NCI-H2029 treated with DMSO at 0.1 percent for 48 hours (cell line): ENCODE data around the gene ADGRV1.

Source experiments
- DNase-seq: peaks from one replicate; lab custom pipeline; 2025; lab: John Stamatoyannopoulos, UW

Gene ADGRV1

DNA sequence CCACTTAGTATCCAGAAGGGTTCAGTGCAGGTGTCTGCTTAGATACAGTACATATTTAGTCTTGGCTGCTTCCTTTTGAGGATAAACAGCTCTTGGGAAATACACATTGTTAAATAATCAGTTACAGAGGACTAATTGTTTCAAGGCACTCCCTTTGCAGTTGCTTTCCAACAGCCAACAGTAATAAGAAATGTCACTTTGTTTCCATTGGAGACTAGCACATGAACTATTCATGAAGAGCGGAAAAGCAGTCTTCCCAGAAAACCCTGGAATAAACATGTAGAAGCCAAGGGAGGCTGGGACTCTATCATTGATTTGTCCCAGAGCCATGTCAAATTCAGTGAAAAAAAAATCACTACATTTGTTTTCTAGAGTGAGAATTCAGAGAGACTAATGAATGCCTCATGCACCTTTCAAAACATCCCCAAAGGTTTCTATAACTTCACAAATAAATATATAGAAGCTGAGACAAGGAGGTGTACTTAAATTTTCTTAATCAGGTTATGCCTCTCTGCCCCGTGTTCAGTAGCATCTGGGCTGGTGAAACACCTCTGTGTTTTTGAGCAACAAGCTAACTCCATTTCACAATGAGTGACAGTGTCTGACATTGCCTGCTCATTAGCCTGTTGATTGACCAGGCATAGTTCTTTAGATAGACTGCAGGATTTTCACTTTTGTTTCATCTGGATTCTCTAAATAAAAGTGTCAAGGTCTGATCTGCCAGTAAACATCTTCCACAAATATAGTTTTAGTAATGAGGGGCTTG is 553.1 kb downstream of the ADGRV1 start:
- DNase-seq, result no peak

DNA sequence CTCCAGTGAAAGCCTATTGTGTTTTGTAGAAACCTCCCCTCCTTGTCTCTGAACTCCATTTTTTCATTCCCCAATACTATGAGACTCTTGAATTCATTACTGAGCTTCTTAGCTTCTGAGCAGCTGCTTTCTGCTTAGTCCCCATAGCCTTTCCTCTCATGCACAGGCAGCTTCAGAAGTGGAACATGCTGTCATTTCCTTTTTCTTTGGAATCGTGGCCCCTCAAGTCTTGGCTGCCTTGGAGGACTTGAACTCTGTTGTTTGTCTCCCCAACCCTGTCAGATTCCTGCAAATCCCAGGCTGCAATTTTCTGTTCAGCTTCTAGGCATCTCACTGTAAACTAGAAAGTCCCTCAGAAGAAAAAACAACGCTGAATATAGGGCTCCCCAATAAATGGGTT is 556.1 kb downstream of the ADGRV1 start:
- no peak for DNase-seq

DNA sequence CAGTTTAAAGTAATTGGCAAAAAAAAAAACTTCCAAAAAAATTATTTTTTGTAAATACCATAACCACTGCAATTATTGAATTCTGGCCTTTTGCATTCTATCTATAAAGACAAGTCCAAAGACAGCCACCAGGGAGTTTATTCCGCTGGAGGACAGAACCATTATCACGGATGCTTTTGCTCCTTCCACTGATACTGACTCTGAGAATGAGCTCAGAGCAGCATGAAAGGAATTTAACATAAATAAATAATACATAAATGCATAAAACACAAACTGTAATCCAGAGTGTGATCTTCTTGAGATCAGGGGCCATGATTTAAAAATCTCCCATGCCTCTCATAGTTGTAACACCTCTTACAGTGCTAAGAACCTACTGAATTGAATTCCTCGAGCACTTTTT is 559.8 kb downstream of the ADGRV1 start:
- no peak for DNase-seq

DNA sequence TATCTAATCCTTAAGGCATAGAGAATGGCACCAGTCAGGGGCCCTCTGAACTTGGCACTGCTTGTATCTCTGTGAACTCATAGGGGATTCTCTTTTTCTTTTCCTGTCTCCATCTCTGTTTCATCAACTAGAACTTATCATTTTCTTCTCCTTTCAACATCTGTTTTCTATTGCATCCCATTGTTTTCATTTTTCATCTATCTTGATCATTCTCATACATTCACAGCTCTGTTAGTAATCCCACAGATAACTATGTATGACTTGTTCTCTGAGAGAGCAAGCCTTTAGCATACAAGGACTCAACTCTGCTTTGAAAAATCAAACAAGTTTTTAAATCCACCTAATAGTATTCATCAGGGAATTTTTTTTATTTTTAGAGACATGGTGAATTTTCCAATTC is 560.2 kb downstream of the ADGRV1 start:
- DNase-seq, result no peak

DNA sequence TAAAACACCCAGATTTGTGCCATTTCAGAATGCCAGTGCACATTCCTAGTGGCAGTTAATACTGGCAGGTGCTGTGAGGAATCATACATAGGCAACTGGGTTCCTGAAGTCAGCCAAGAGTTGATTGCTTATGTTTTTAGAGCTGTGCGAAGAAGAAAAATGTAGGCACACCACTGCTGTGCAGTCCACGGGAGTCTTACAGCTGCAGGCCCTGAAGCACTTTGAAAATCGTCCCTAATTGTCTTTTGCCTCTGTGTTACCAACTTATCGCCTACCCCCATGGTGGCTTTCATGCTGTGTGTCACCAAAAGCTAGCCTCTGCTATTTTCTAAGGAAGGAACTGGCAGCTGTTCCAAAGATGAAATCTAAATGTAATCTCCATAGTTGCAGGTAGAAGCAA is 560.6 kb downstream of the ADGRV1 start:
- no peak for DNase-seq

GRCh38 chr5:91119981-91120850 is 561.6 kb downstream of the ADGRV1 start:
- DNase-seq, result no peak

DNA sequence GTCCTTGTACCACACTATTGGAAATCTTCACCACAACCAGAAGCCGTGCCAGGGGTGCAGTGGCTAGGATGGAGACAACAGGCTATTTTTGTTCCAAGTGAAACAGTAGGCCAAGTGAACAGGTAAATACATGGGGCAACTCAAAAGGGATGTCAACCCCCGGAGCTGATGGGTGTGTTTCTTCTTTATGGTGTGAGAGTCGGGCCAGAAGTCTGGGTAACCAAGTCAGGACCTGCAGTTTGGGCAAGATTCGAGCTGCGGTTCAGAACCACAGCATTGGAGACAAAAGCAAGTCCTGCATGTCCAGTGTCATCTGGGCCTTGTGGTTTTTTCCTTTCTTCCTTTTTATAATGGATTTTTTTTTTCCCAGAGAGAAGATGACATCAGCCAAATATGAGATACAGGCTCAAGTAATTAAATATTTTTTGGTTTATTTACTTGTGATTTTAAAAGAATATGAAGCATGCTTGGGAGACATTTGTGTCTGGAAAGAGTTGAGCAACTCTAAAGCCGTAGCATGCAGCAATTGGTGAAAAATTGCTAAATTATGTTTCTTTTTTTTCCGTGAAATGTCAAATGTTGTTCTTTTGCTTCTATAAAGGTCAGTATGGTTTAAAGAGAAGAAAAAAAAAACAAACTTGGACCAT is 562.9 kb downstream of the ADGRV1 start:
- no peak for DNase-seq

DNA sequence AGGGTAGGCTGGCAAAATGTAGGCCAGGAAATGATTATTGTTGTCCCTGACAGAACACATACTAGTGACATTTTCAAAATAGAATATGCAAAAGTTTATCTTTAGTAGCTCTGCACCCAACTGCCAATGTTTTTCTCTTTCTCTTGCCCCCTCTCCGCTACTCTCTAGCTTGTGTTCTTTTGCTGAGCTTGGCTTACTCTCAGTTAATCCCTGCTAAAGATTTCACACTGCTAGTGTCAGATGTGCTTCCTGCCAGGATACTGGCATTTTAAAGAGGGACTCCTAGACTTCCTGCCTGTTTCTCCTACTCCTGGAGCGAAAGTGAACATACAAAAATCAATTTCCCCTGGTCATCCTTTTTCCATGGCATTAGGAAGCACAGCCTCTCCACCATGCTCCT is 564.1 kb downstream of the ADGRV1 start:
- DNase-seq, result no peak

- no peak for DNase-seq
Observed at GRCh38 chr5:91123291-91123690, 564.7 kb downstream of the ADGRV1 start.

- no peak for DNase-seq
Observed at GRCh38 chr5:91123901-91124300, 565.3 kb downstream of the ADGRV1 start.

GRCh38 chr5:91125916-91126315 is 567.3 kb downstream of the ADGRV1 start:
- no peak for DNase-seq

DNA sequence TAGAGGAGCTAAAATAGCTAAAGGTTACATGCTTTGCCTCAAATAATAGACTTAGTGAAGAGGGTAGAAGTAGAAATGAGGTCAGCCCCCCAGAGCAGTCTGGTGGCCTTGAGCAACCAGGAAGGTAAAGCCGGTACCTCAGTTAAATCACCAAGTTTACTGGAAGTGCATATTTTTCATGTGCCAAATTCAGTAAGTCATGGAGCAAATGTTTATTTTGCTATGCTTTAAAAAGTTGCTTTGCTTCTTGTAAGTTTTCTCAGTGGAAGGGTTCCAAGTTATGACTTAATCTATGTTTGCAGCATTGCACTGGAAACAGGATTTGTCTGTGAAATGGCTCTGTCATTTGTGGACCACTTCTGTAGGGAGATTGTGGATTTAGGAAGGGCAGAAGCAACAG is 567.9 kb downstream of the ADGRV1 start:
- DNase-seq, result no peak

GRCh38 chr5:91126888-91127287 is 568.3 kb downstream of the ADGRV1 start:
- DNase-seq, result no peak

DNA sequence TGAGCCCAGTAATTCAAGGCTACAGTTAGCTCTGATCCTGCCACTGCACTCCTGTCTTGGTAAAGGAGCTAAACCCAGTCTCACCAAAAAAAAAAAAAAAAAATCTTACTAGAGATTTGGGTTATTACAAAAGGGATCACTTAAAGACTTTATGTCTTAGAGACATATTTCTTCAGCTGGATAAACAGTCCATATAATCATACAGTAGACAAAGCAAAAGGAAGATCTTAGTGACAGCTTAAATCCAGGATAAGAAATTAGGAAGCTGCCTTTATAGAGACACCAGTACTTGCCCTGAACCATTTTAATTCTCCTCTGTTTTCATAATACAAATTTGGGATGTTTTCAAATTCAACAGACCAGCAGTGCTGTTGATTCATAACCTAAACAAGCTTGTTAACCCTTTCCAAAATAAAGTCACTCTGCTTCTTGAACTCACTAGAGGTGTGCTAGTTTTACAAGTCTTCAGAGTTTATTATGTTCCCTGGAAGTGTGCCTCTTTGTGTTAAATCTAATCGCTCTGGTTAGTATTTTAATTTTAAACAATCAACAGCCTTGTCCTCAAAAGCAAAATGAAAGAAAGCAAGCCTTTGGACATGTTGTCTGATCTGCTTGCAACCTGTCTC is 569.0 kb downstream of the ADGRV1 start:
- DNase-seq, result no peak

- no peak for DNase-seq
Observed at GRCh38 chr5:91128604-91129003, 570.0 kb downstream of the ADGRV1 start.

- DNase-seq, result no peak
Observed at GRCh38 chr5:91129748-91130147, 571.2 kb downstream of the ADGRV1 start.

DNA sequence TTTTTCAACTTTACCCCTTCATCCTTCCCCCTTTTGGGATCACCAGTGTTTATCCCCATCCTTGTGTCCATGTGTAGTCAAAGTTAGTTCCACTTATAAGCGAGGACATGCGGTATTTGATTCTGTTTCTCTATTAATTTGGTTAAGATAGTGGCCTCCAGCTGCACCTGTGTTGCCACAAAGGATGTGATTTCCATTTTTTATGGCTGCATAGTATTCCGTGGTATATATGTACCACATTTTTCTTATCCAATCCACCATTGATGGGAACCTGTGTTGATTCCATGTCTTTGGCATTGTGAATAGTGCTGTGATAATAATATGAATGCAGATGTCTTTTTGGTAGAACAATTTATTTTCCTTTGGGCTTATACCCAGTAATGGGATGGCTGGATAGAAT is 572.2 kb downstream of the ADGRV1 start:
- DNase-seq, result no peak

DNA sequence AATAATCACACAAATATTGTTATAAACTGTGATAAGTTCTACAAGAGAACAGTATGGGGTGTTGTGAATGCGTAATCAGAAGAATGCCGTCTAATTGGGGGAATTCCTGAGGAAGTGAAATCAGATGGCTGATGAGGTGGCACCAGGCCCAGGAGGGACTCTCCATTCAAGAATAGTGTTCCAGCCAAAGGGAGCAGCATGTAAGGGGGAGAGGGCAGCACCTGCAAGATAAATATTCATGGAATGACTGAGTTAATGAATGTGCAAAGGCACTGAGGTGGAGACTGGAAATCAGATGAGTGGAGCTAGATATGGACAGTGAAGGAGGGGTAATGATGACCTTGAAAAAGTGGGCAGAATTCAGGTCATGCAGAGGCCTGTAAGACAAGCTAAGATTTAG is 574.0 kb downstream of the ADGRV1 start:
- no peak for DNase-seq

GRCh38 chr5:91133183-91133582 is 574.6 kb downstream of the ADGRV1 start:
- no peak for DNase-seq

GRCh38 chr5:91135475-91136248 is 577.1 kb downstream of the ADGRV1 start:
- DNase-seq, result no peak

- no peak for DNase-seq
Observed at GRCh38 chr5:91136271-91136670, 577.7 kb downstream of the ADGRV1 start.

DNA sequence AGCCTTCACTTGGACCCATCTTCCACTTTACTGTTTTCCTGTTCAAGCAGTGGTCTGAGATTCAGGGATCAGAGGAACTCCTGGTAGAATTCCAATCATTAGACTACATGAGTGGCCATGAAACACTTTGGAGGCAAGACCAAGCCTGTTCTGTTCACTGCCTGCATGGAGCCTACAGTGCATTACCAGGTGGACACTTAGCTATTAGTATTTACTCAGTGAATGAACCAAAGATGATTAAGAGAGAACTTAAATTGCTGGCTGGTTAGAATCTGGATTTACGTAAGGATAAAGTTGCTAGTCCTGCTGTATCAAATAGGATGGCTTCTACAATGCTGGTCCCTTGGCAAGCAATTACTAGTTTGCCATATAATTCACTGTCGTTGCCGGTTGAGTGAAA is 579.0 kb downstream of the ADGRV1 start:
- no peak for DNase-seq
